ENCODE data around the gene NDUFB10.
"Not testable (repeated sequence)": the region's sequence is repeated elsewhere in the genome, so short reads cannot be mapped to it uniquely, and the experiment has no call there.

Gene NDUFB10

DNA sequence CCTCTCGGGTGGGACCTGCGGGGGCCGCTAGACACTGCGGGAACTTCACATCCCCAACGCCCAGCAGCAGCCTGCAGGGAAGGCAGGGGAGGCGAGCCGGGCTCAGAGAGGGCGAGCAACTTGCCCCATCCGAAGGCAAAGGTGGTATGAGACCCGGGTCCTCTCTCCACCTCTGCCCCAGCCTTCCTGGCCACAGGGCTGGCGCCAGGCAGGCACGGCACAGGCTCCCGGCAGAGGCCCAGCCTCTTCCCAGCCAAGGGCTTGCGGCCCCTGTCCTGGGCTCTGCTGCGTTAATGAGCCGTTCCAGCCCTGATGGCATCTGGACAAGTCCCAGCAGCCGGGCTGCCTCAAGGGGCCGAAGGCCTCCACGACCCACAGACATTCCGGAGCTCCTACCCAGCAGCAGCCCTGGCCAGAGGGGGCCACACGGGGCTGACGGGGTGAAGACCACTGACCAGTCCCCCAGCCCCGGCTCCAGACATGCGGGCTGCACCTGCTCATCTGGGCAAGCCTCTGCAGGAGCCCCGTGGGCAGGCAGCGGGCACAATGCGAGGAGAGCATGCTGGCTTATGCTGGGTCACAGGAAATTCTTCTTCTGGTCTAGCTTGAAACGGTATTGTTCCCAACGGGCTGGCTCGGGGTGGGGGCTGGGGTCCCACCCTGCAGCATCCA, 39.9 kb upstream of the NDUFB10 start:
- no peak overlapping the region for H3K4me3 ChIP-seq (ENCODE audit: control insufficient read depth in 1 of 7, extremely low read depth in 1 of 7, insufficient read depth in 4 of 7, low read depth in 2 of 7, low read length in 6 of 7)
- 32% methylated on average over 30 of the region's 30 CpGs for WGBS (ENCODE audit: insufficient coverage)
- H3K9me3 ChIP-seq (ENCODE audit: control extremely low read depth in 1 of 5, control insufficient read depth in 4 of 5, insufficient read depth in 2 of 5, low read depth in 1 of 5, low read length in 4 of 5) = peaks cover 0 to 3% (median 0%) of the 10 kb centered on the region in 5 experiments
- ChIA-PET CTCF (interaction anchor here (0.6 to 0.7 kb wide), 2 partner anchors 539 to 1109 kb away, joined by 3 read pairs; no protein-coding TSS in a partner anchor), POLR2A (no interaction called here)
- no peak overlapping the region for H3K27ac ChIP-seq (ENCODE audit: insufficient read depth in 1 of 2, low read depth in 1 of 2, low read length in 2 of 2, poor library complexity in 1 of 2, severe bottlenecking in 2 of 2)
- DNase-seq = no peak
- no peaks in the 10 kb centered on the region for H3K36me3 ChIP-seq (ENCODE audit: control insufficient read depth in 4 of 4, insufficient read depth in 4 of 4, low read length in 3 of 4)
- peaks cover 5 to 98% (median 45%) of the 10 kb centered on the region in 5 experiments for H3K27me3 ChIP-seq (replicated peaks in 2 of 5; ENCODE audit: control insufficient read depth in 4 of 5, insufficient read depth in 5 of 5, low read length in 4 of 5)
- peaks cover 0 to 10% (median 4%) of the 10 kb centered on the region in 4 experiments for H3K4me1 ChIP-seq (ENCODE audit: control extremely low read depth in 1 of 4, control insufficient read depth in 4 of 4, insufficient read depth in 4 of 4, low read length in 3 of 4)

DNA sequence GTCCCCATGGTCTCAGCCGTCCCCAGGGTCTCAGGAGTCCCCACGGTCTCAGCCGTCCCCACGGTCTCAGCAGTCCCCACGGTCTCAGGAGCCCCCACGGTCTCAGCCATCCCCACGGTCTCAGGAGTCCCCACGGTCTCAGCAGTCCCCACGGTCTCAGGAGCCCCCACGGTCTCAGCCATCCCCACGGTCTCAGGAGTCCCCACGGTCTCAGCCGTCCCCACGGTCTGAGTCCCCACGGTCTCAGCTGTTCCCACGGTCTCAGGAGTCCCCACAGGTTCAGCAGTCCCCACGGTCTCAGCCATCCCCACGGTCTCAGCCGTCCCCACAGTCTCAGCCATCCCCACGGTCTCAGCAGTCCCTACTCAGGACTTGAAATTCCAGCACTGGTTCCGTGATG, 39.2 kb upstream of the NDUFB10 start:
- peaks cover 5 to 96% (median 48%) of the 10 kb centered on the region in 5 experiments for H3K27me3 ChIP-seq (replicated peaks in 2 of 5; ENCODE audit: control insufficient read depth in 4 of 5, insufficient read depth in 5 of 5, low read length in 4 of 5)
- H3K36me3 ChIP-seq (ENCODE audit: control insufficient read depth in 4 of 4, insufficient read depth in 4 of 4, low read length in 3 of 4); H3K27ac ChIP-seq (ENCODE audit: insufficient read depth in 1 of 2, low read depth in 1 of 2, low read length in 2 of 2, poor library complexity in 1 of 2, severe bottlenecking in 2 of 2); H3K9me3 ChIP-seq (ENCODE audit: control extremely low read depth in 1 of 5, control insufficient read depth in 4 of 5, insufficient read depth in 2 of 5, low read depth in 1 of 5, low read length in 4 of 5); DNase-seq; POLR2A ChIA-PET; H3K4me3 ChIP-seq (ENCODE audit: control insufficient read depth in 1 of 7, extremely low read depth in 1 of 7, insufficient read depth in 4 of 7, low read depth in 2 of 7, low read length in 6 of 7): not testable (repeated sequence)
- 70% methylated on average over 21 of the region's 21 CpGs for WGBS (ENCODE audit: insufficient coverage)
- H3K4me1 ChIP-seq (ENCODE audit: control extremely low read depth in 1 of 4, control insufficient read depth in 4 of 4, insufficient read depth in 4 of 4, low read length in 3 of 4) = peaks cover 0 to 10% (median 4%) of the 10 kb centered on the region in 4 experiments
- CTCF ChIA-PET = interaction anchor here (0.7 kb wide), 1 partner anchor 1108 kb away, joined by 3 read pairs; no protein-coding TSS in a partner anchor

DNA sequence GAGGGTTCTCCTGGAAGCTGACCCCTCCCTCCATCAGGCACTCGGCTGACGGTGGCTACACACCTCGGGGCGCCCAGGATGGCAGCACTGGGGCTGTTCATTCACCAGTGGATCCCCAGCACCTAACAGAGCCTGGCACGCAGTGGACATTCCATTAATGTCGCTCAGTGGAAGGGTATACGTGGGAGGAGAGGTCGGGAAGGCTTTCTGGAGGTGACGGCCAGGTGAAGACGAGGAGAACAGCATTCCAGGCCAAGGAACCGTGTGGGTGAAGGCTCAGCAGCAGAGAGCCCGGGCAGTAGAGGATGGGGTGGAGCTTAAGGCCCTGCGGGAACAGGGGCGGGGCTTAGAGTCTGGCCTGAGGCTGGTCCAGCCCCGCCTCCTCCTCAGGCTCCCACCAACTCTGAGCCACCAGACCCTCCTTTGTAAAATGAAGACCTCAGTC, 38.6 kb upstream of the NDUFB10 start:
- CTCF ChIA-PET = no interaction called here
- Histone ChIP-seq H3K9me3 (ENCODE audit: control extremely low read depth in 1 of 5, control insufficient read depth in 4 of 5, insufficient read depth in 2 of 5, low read depth in 1 of 5, low read length in 4 of 5) (peaks cover 0 to 3% (median 0%) of the 10 kb centered on the region in 5 experiments), H3K36me3 (ENCODE audit: control insufficient read depth in 4 of 4, insufficient read depth in 4 of 4, low read length in 3 of 4) (no peaks in the 10 kb centered on the region), H3K27me3 (replicated peaks in 2 of 5; ENCODE audit: control insufficient read depth in 4 of 5, insufficient read depth in 5 of 5, low read length in 4 of 5) (peaks cover 5 to 91% (median 47%) of the 10 kb centered on the region in 5 experiments), H3K4me3 (ENCODE audit: control insufficient read depth in 1 of 7, extremely low read depth in 1 of 7, insufficient read depth in 4 of 7, low read depth in 2 of 7, low read length in 6 of 7) (no peak overlapping the region), H3K27ac (ENCODE audit: insufficient read depth in 1 of 2, low read depth in 1 of 2, low read length in 2 of 2, poor library complexity in 1 of 2, severe bottlenecking in 2 of 2) (no peak overlapping the region), H3K4me1 (ENCODE audit: control extremely low read depth in 1 of 4, control insufficient read depth in 4 of 4, insufficient read depth in 4 of 4, low read length in 3 of 4) (peaks cover 0 to 10% (median 4%) of the 10 kb centered on the region in 4 experiments)
- peak; percentile 31 to 58 (median 44) for DNase-seq
- POLR2A ChIA-PET = no interaction called here
- WGBS (ENCODE audit: insufficient coverage) = 20% methylated on average over 15 of the region's 15 CpGs

DNA sequence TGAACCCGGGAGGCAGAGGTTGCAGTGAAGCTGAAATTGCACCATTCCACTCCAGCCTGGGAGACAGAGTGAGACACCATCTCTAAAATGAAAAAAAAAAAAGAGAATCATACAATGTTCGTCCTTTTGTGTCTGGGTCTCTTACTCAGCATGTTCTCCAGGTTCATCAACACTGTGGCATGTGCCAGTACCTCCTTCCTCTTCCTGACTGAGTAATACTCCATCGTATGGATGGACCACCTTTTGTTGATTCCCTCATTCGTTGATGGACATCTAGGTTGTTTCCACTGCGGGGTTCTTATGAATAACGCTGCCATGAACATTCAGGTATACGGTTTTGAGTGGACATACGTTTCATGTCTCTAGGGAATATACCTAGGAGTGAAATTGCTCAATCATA, 37.0 kb upstream of the NDUFB10 start:
- CTCF ChIA-PET = interaction anchor here (0.7 kb wide), 1 partner anchor 1218 kb away, joined by 3 read pairs; no protein-coding TSS in a partner anchor
- H3K4me1 ChIP-seq (ENCODE audit: control extremely low read depth in 1 of 4, control insufficient read depth in 4 of 4, insufficient read depth in 4 of 4, low read length in 3 of 4) = peaks cover 0 to 10% (median 4%) of the 10 kb centered on the region in 4 experiments
- POLR2A ChIA-PET = no interaction called here
- peaks cover 5 to 75% (median 41%) of the 10 kb centered on the region in 5 experiments for H3K27me3 ChIP-seq (replicated peaks in 2 of 5; ENCODE audit: control insufficient read depth in 4 of 5, insufficient read depth in 5 of 5, low read length in 4 of 5)
- H3K27ac ChIP-seq (ENCODE audit: insufficient read depth in 1 of 2, low read depth in 1 of 2, low read length in 2 of 2, poor library complexity in 1 of 2, severe bottlenecking in 2 of 2) = no peak overlapping the region
- H3K9me3 ChIP-seq (ENCODE audit: control extremely low read depth in 1 of 5, control insufficient read depth in 4 of 5, insufficient read depth in 2 of 5, low read depth in 1 of 5, low read length in 4 of 5) = peaks cover 0 to 3% (median 0%) of the 10 kb centered on the region in 5 experiments
- H3K36me3 ChIP-seq (ENCODE audit: control insufficient read depth in 4 of 4, insufficient read depth in 4 of 4, low read length in 3 of 4) = no peaks in the 10 kb centered on the region
- no peak overlapping the region for H3K4me3 ChIP-seq (ENCODE audit: control insufficient read depth in 1 of 7, extremely low read depth in 1 of 7, insufficient read depth in 4 of 7, low read depth in 2 of 7, low read length in 6 of 7)
- no peak for DNase-seq
- WGBS (ENCODE audit: insufficient coverage) = 88% methylated on average over 4 of the region's 8 CpGs

DNA sequence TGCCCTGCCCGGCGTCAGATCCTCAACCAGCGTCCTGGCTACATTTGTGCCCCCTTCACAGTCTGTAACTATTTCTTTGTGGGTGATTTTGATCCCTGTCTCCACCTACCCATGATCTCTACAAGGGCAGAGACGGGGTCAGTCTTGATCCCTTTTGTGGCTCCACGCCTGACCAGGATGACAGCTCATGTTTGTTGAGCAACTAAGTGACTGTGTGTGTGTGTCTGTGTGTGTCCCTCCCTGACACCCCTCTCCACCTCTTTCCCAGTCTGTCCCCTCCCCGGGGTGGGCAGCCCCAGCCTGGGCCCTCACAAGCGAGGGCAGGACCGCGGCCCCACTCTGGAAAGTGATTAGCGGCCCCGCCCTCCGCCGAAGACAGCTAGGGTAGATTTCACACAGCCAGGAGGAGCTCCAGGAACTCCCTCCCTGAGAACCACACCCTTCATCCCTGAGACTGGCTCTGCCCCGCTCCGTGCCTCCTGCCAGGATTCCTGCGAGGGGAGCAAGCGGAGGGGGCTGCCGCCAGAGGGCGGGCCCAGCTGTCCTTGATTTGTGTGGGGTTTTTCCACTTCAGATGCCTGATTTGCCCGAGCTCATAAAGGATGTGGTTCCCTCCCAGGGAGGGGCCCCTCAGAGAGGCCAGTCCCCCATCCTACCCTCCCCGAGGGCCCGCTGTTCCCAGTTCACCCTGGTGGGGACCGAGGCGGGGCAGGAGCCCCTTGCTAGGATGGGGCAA, 35.9 kb upstream of the NDUFB10 start:
- peaks cover 5 to 67% (median 41%) of the 10 kb centered on the region in 5 experiments for H3K27me3 ChIP-seq (replicated peaks in 2 of 5; ENCODE audit: control insufficient read depth in 4 of 5, insufficient read depth in 5 of 5, low read length in 4 of 5)
- DNase-seq = peak in 2 of 3 donors; percentile 26 to 33
- ChIA-PET POLR2A (no interaction called here), CTCF (interaction anchor here (1.0 to 1.4 kb wide), 7 partner anchors 9 to 62 kb away, joined by 3 to 7 read pairs (median 4); no protein-coding TSS in a partner anchor)
- H3K36me3 ChIP-seq (ENCODE audit: control insufficient read depth in 4 of 4, insufficient read depth in 4 of 4, low read length in 3 of 4) = no peaks in the 10 kb centered on the region
- 6% methylated on average over 8 of the region's 24 CpGs for WGBS (ENCODE audit: insufficient coverage)
- no peak overlapping the region for H3K27ac ChIP-seq (ENCODE audit: insufficient read depth in 1 of 2, low read depth in 1 of 2, low read length in 2 of 2, poor library complexity in 1 of 2, severe bottlenecking in 2 of 2)
- H3K4me1 ChIP-seq (ENCODE audit: control extremely low read depth in 1 of 4, control insufficient read depth in 4 of 4, insufficient read depth in 4 of 4, low read length in 3 of 4) = peaks cover 0 to 10% (median 4%) of the 10 kb centered on the region in 4 experiments
- H3K9me3 ChIP-seq (ENCODE audit: control extremely low read depth in 1 of 5, control insufficient read depth in 4 of 5, insufficient read depth in 2 of 5, low read depth in 1 of 5, low read length in 4 of 5) = peaks cover 0 to 3% (median 0%) of the 10 kb centered on the region in 5 experiments
- H3K4me3 ChIP-seq (ENCODE audit: control insufficient read depth in 1 of 7, extremely low read depth in 1 of 7, insufficient read depth in 4 of 7, low read depth in 2 of 7, low read length in 6 of 7) = peak overlapping the region in 1 of 7 experiments; percentile 19

DNA sequence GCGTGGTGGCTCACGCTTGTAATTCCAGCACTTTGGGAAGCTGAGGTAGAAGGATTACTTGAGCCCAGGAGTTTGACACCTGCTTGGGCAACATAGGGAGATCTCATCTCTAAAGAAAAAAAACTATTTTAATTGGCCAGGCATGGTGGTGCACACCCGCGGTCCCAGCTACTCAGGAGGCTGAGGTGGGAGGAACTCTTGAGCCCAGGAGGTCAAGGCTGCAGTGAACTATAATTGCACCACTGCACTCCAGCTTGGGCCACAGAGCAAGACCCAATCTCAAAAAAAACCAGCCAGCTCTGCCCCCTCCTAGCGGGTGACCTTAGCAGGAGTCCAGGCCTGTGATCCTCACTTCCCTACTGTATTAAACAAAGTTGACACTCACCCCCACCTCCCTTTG, 35.2 kb upstream of the NDUFB10 start:
- 90% methylated on average over 5 of the region's 5 CpGs for WGBS (ENCODE audit: insufficient coverage)
- no peaks in the 10 kb centered on the region for H3K36me3 ChIP-seq (ENCODE audit: control insufficient read depth in 4 of 4, insufficient read depth in 4 of 4, low read length in 3 of 4)
- no peak overlapping the region for H3K4me3 ChIP-seq (ENCODE audit: control insufficient read depth in 1 of 7, extremely low read depth in 1 of 7, insufficient read depth in 4 of 7, low read depth in 2 of 7, low read length in 6 of 7)
- peaks cover 0 to 3% (median 0%) of the 10 kb centered on the region in 5 experiments for H3K9me3 ChIP-seq (ENCODE audit: control extremely low read depth in 1 of 5, control insufficient read depth in 4 of 5, insufficient read depth in 2 of 5, low read depth in 1 of 5, low read length in 4 of 5)
- peaks cover 0 to 7% (median 3%) of the 10 kb centered on the region in 4 experiments for H3K4me1 ChIP-seq (ENCODE audit: control extremely low read depth in 1 of 4, control insufficient read depth in 4 of 4, insufficient read depth in 4 of 4, low read length in 3 of 4)
- CTCF ChIA-PET = interaction anchor here (1.0 to 1.4 kb wide), 7 partner anchors 8 to 62 kb away, joined by 3 to 7 read pairs (median 4); no protein-coding TSS in a partner anchor
- no peak for DNase-seq
- H3K27me3 ChIP-seq (replicated peaks in 2 of 5; ENCODE audit: control insufficient read depth in 4 of 5, insufficient read depth in 5 of 5, low read length in 4 of 5) = peaks cover 5 to 61% (median 39%) of the 10 kb centered on the region in 5 experiments
- POLR2A ChIA-PET = no interaction called here
- no peak overlapping the region for H3K27ac ChIP-seq (ENCODE audit: insufficient read depth in 1 of 2, low read depth in 1 of 2, low read length in 2 of 2, poor library complexity in 1 of 2, severe bottlenecking in 2 of 2)
